ENCODE results near the gene HM13.

Gene HM13

DNA sequence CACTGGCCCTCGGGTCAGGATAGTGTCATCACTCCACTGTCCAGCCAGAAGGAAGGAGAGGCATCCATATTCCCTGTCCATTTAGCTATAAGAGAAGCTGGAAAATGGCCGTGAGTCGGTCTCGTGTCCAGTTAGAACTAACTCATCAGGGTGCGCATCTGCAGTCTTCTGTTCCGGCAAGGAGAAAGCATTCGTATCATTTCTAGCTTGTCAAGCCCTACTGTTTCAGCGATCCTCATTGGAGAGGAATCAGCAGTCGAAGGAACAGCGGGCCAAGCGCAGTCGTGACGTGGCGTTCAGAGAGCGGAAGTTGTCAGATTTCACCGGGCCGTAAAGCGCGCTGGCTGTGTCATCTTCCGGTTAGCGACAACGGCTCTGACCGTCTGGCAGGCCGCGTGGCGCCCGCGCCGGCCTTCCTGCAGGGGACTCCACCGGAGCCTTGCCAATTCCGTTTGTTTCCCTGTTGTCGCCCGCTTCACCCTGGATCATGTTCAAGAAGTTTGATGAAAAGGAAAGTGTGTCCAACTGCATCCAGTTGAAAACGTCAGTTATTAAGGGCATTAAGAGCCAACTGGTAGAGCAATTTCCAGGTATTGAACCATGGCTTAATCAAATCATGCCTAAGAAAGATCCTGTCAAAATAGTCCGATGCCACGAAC is 32.9 kb downstream of the HM13 start:
- H3K14ac ChIP-seq (ENCODE audit: low read length in 2 of 2) = peak overlapping the region in 1 of 2 experiments; percentile 13

DNA sequence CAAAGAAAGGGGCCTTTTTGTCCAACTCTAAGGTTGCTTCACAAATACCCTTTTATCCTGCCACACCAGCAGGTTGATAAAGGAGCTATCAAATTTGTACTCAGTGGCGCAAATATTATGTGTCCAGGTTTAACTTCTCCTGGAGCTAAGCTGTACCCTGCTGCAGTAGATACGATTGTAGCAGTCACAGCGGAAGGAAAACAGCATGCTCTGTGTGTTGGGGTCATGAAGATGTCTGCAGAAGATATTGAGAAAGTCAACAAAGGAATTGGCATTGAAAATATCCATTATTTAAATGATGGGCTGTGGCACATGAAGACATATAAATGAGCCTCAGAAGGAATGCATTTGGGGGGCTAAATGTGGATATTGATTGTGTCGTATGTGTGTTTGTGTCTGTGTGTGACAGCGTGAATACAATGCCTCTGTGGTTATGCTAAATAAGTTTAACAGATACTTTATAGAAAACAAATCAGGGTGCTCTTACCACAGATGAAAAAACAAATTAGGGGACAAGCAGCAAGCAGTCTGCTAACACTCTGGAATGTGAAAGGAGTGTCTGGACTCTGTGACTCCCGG is 33.6 kb downstream of the HM13 start:
- Histone ChIP-seq H3K18ac (ENCODE audit: low read depth in 1 of 2, low read length in 2 of 2) (no peak overlapping the region), H3K9ac (ENCODE audit: low read length) (peak overlapping the region; percentile 89), H2BK15ac (ENCODE audit: low read depth, poor library complexity, severe bottlenecking) (no peak overlapping the region), H3K79me1 (replicated peaks; ENCODE audit: low read length, poor library complexity, severe bottlenecking) (peaks cover 26% of the 10 kb centered on the region), H2BK5ac (ENCODE audit: low read depth, low read length, poor library complexity, severe bottlenecking) (no peak overlapping the region), H3K36me3 (ENCODE audit: control insufficient read depth in 1 of 2, insufficient read depth in 2 of 2, low read depth in 1 of 2, low read length in 2 of 2) (peaks cover 45 to 78% of the 10 kb centered on the region in 2 experiments), H2AFZ (ENCODE audit: low read depth, low read length) (no peak overlapping the region), H3K4me3 (ENCODE audit: insufficient read depth in 1 of 2, low read depth in 1 of 2, low read length in 2 of 2) (peak overlapping the region in 1 of 2 experiments; percentile 79), H3K4me2 (ENCODE audit: low read length, poor library complexity, severe bottlenecking) (peak overlapping the region; percentile 57), H2BK120ac (ENCODE audit: low read depth, low read length) (no peak overlapping the region), H4K91ac (ENCODE audit: low read length) (no peak overlapping the region), H3K27ac (ENCODE audit: low read length, poor library complexity, severe bottlenecking) (peak overlapping the region; percentile 90), H3K23ac (ENCODE audit: low read length in 2 of 2) (no peak overlapping the region), H3K27me3 (ENCODE audit: control insufficient read depth in 1 of 2, insufficient read depth in 1 of 2, low read length in 2 of 2) (no peaks in the 10 kb centered on the region), H3K14ac (ENCODE audit: low read length in 2 of 2) (no peak overlapping the region), H2BK12ac (ENCODE audit: low read length in 2 of 2) (no peak overlapping the region), H3K9me3 (ENCODE audit: control insufficient read depth, low read length) (no peaks in the 10 kb centered on the region), H3K4me1 (ENCODE audit: control insufficient read depth, insufficient read depth, low read depth, low read length) (peaks cover 53% of the 10 kb centered on the region), H2AK5ac (ENCODE audit: low read length, severe bottlenecking) (peak overlapping the region; percentile 93), H4K8ac (ENCODE audit: low read length) (peak overlapping the region; percentile 48), H3K4ac (ENCODE audit: low read depth in 1 of 2, low read length in 2 of 2) (peak overlapping the region in 1 of 2 experiments; percentile 79)
- DNase-seq = no peak
- WGBS = 58% methylated on average over 6 of the region's 6 CpGs

More for the DNA sequence above, 32.9 kb downstream of the HM13 start:
- H3K4ac ChIP-seq (ENCODE audit: low read depth in 1 of 2, low read length in 2 of 2) = peak overlapping the region; percentile 39 to 88
- peak overlapping the region; percentile 37 for H2BK5ac ChIP-seq (ENCODE audit: low read depth, low read length, poor library complexity, severe bottlenecking)
- H3K18ac ChIP-seq (ENCODE audit: low read depth in 1 of 2, low read length in 2 of 2) = peak overlapping the region; percentile 92 to 93
- peak overlapping the region; percentile 98 for H2AK5ac ChIP-seq (ENCODE audit: low read length, severe bottlenecking)
- H4K8ac ChIP-seq (ENCODE audit: low read length) = peak overlapping the region; percentile 88
- peak overlapping the region; percentile 49 to 79 for H3K4me3 ChIP-seq (ENCODE audit: insufficient read depth in 1 of 2, low read depth in 1 of 2, low read length in 2 of 2)
- H3K4me2 ChIP-seq (ENCODE audit: low read length, poor library complexity, severe bottlenecking) = peak overlapping the region; percentile 58
- H3K36me3 ChIP-seq (ENCODE audit: control insufficient read depth in 1 of 2, insufficient read depth in 2 of 2, low read depth in 1 of 2, low read length in 2 of 2) = peaks cover 50 to 78% of the 10 kb centered on the region in 2 experiments
- H2BK120ac ChIP-seq (ENCODE audit: low read depth, low read length) = no peak overlapping the region
- H3K9ac ChIP-seq (ENCODE audit: low read length) = peak overlapping the region; percentile 89
- no peaks in the 10 kb centered on the region for H3K9me3 ChIP-seq (ENCODE audit: control insufficient read depth, low read length)
- peak overlapping the region; percentile 90 for H3K27ac ChIP-seq (ENCODE audit: low read length, poor library complexity, severe bottlenecking)
- DNase-seq = peak; percentile 97
- H3K27me3 ChIP-seq (ENCODE audit: control insufficient read depth in 1 of 2, insufficient read depth in 1 of 2, low read length in 2 of 2) = no peaks in the 10 kb centered on the region
- H3K23ac ChIP-seq (ENCODE audit: low read length in 2 of 2) = no peak overlapping the region
- peaks cover 26% of the 10 kb centered on the region for H3K79me1 ChIP-seq (replicated peaks; ENCODE audit: low read length, poor library complexity, severe bottlenecking)
- no peak overlapping the region for H2BK15ac ChIP-seq (ENCODE audit: low read depth, poor library complexity, severe bottlenecking)
- 40% methylated on average over 36 of the region's 36 CpGs for WGBS
- peaks cover 52% of the 10 kb centered on the region for H3K4me1 ChIP-seq (ENCODE audit: control insufficient read depth, insufficient read depth, low read depth, low read length)
- no peak overlapping the region for H2BK12ac ChIP-seq (ENCODE audit: low read length in 2 of 2)
- peak overlapping the region; percentile 55 for H4K91ac ChIP-seq (ENCODE audit: low read length)
- peak overlapping the region; percentile 39 for H2AFZ ChIP-seq (ENCODE audit: low read depth, low read length)

- H3K18ac ChIP-seq (ENCODE audit: low read depth in 1 of 2, low read length in 2 of 2) = no peak overlapping the region
- peak overlapping the region; percentile 14 for H4K8ac ChIP-seq (ENCODE audit: low read length)
- no peak overlapping the region for H2BK15ac ChIP-seq (ENCODE audit: low read depth, poor library complexity, severe bottlenecking)
- H3K4me3 ChIP-seq (ENCODE audit: insufficient read depth in 1 of 2, low read depth in 1 of 2, low read length in 2 of 2) = peak overlapping the region in 1 of 2 experiments; percentile 79
- no peak overlapping the region for H3K4ac ChIP-seq (ENCODE audit: low read depth in 1 of 2, low read length in 2 of 2)
- peaks cover 48% of the 10 kb centered on the region for H3K4me1 ChIP-seq (ENCODE audit: control insufficient read depth, insufficient read depth, low read depth, low read length)
- no peak overlapping the region for H3K14ac ChIP-seq (ENCODE audit: low read length in 2 of 2)
- H3K23ac ChIP-seq (ENCODE audit: low read length in 2 of 2) = no peak overlapping the region
- peak overlapping the region; percentile 3 for H4K91ac ChIP-seq (ENCODE audit: low read length)
- peaks cover 39 to 84% of the 10 kb centered on the region in 2 experiments for H3K36me3 ChIP-seq (ENCODE audit: control insufficient read depth in 1 of 2, insufficient read depth in 2 of 2, low read depth in 1 of 2, low read length in 2 of 2)
- 96% methylated on average over 11 of the region's 11 CpGs for WGBS
- H2BK120ac ChIP-seq (ENCODE audit: low read depth, low read length) = no peak overlapping the region
- H2BK12ac ChIP-seq (ENCODE audit: low read length in 2 of 2) = no peak overlapping the region
- no peaks in the 10 kb centered on the region for H3K27me3 ChIP-seq (ENCODE audit: control insufficient read depth in 1 of 2, insufficient read depth in 1 of 2, low read length in 2 of 2)
- H3K4me2 ChIP-seq (ENCODE audit: low read length, poor library complexity, severe bottlenecking) = no peak overlapping the region
- no peaks in the 10 kb centered on the region for H3K9me3 ChIP-seq (ENCODE audit: control insufficient read depth, low read length)
- peak overlapping the region; percentile 32 for H2BK5ac ChIP-seq (ENCODE audit: low read depth, low read length, poor library complexity, severe bottlenecking)
- DNase-seq = no peak
- H2AK5ac ChIP-seq (ENCODE audit: low read length, severe bottlenecking) = peak overlapping the region; percentile 18
- H3K27ac ChIP-seq (ENCODE audit: low read length, poor library complexity, severe bottlenecking) = peak overlapping the region; percentile 88
- H3K79me1 ChIP-seq (replicated peaks; ENCODE audit: low read length, poor library complexity, severe bottlenecking) = peaks cover 25% of the 10 kb centered on the region
- no peak overlapping the region for H2AFZ ChIP-seq (ENCODE audit: low read depth, low read length)
- H3K9ac ChIP-seq (ENCODE audit: low read length) = peak overlapping the region; percentile 89
These were observed 34.7 kb downstream of the HM13 start for GRCh38 chr20:31548820-31549512.

DNA sequence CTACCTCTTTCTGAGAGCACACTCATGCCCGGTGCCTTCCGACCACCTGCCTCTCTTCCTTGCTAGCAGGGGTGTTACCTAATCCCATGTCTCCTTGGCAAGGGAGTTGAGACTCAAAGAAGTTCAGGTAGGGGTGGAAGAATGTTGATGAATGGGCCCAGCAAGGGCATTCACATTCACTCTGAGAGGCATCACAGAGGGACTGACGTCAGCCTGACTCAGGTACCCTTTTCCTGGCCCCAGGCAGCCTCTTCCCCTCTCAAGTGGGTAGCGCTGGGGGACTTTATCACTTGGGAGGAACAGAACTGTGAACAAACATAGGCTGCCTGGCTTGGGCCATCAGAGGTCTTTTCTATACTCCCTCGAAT is 35.3 kb downstream of the HM13 start:
- H3K36me3 ChIP-seq (ENCODE audit: control insufficient read depth in 1 of 2, insufficient read depth in 2 of 2, low read depth in 1 of 2, low read length in 2 of 2) = peaks cover 41 to 87% of the 10 kb centered on the region in 2 experiments
- peak overlapping the region; percentile 18 for H2AK5ac ChIP-seq (ENCODE audit: low read length, severe bottlenecking)
- DNase-seq = no peak
- 96% methylated on average over 5 of the region's 5 CpGs for WGBS
- H3K18ac ChIP-seq (ENCODE audit: low read depth in 1 of 2, low read length in 2 of 2) = no peak overlapping the region
- H3K79me1 ChIP-seq (replicated peaks; ENCODE audit: low read length, poor library complexity, severe bottlenecking) = peaks cover 27% of the 10 kb centered on the region
- peak overlapping the region; percentile 14 for H4K8ac ChIP-seq (ENCODE audit: low read length)
- peak overlapping the region; percentile 32 for H2BK5ac ChIP-seq (ENCODE audit: low read depth, low read length, poor library complexity, severe bottlenecking)
- H3K4ac ChIP-seq (ENCODE audit: low read depth in 1 of 2, low read length in 2 of 2) = no peak overlapping the region
- H3K4me2 ChIP-seq (ENCODE audit: low read length, poor library complexity, severe bottlenecking) = no peak overlapping the region
- H2BK120ac ChIP-seq (ENCODE audit: low read depth, low read length) = no peak overlapping the region
- H3K14ac ChIP-seq (ENCODE audit: low read length in 2 of 2) = no peak overlapping the region
- H3K4me3 ChIP-seq (ENCODE audit: insufficient read depth in 1 of 2, low read depth in 1 of 2, low read length in 2 of 2) = no peak overlapping the region
- H3K4me1 ChIP-seq (ENCODE audit: control insufficient read depth, insufficient read depth, low read depth, low read length) = peaks cover 45% of the 10 kb centered on the region
- no peak overlapping the region for H2AFZ ChIP-seq (ENCODE audit: low read depth, low read length)
- no peaks in the 10 kb centered on the region for H3K27me3 ChIP-seq (ENCODE audit: control insufficient read depth in 1 of 2, insufficient read depth in 1 of 2, low read length in 2 of 2)
- H3K9me3 ChIP-seq (ENCODE audit: control insufficient read depth, low read length) = no peaks in the 10 kb centered on the region
- H4K91ac ChIP-seq (ENCODE audit: low read length) = no peak overlapping the region
- H3K9ac ChIP-seq (ENCODE audit: low read length) = peak overlapping the region; percentile 89
- peak overlapping the region; percentile 88 for H3K27ac ChIP-seq (ENCODE audit: low read length, poor library complexity, severe bottlenecking)
- H2BK12ac ChIP-seq (ENCODE audit: low read length in 2 of 2) = no peak overlapping the region
- H2BK15ac ChIP-seq (ENCODE audit: low read depth, poor library complexity, severe bottlenecking) = no peak overlapping the region
- no peak overlapping the region for H3K23ac ChIP-seq (ENCODE audit: low read length in 2 of 2)

Data from mesenchymal stem cell (in vitro differentiated cells and primary cell).